Measurements from ENCODE around the gene MKRN2. TPM values are rescaled to one million over a fixed set of nuclear protein-coding genes. Genes with fewer than 3 reads are reported as not detected.

MKRN2 gene
- total RNA-seq, 2 experiments from 2014 or later: 21.9 to 25.7 TPM

DNA sequence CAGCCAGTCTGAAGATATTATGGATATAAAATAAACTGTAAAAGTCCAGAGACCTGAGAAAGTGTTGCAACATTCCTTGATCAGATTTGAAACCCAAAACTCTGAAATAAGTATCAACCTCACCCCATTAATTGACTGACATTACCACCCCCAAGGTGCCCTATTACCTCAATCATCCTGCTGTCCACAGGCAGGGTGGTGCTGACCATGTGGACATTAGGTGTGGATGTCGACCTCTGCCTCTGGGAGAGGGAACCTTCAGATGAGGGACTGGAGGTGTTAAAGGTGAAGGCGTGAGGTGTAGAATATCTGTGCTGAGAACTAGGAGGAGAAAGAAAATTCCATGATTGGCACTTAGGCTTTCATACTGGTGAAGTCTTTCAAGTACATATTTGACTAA, 47.1 kb downstream of the MKRN2 start:
- no peak overlapping the region for H2AFZ ChIP-seq (ENCODE audit: low read length)
- H3K4me3 ChIP-seq (ENCODE audit: low read depth, low read length, poor library complexity, severe bottlenecking): no peak overlapping the region
- no peaks in the 10 kb centered on the region for H3K79me2 ChIP-seq (ENCODE audit: insufficient read depth, low read depth, low read length)
- H3K27ac ChIP-seq (ENCODE audit: low read depth, low read length, poor library complexity, severe bottlenecking): no peak overlapping the region
- intact Hi-C loops (cut with micrococcal nuclease; ENCODE audit: unreplicated experiment): no loop called here
- ChIA-PET POLR2A (no interaction called here), CTCF (ENCODE audit: unreplicated experiment) (no interaction called here)
- H4K20me1 ChIP-seq (ENCODE audit: insufficient read depth, low read length): no peaks in the 10 kb centered on the region
- no peaks in the 10 kb centered on the region for H3K9me2 ChIP-seq (ENCODE audit: insufficient read depth, low read length)
- no peaks in the 10 kb centered on the region for H3K4me1 ChIP-seq (ENCODE audit: insufficient read depth, low read length, poor library complexity, severe bottlenecking)
- no peak overlapping the region for H3K4me2 ChIP-seq (ENCODE audit: low read length)
- no peak for DNase-seq (ENCODE audit: low spot score)
- no TSS peak for BruUV-seq (replicated peaks)
- H3K9me3 ChIP-seq (ENCODE audit: low read length): no peaks in the 10 kb centered on the region
- peaks cover 96% of the 10 kb centered on the region for H3K36me3 ChIP-seq (ENCODE audit: insufficient read depth, low read length)
- TF ChIP-seq, protein P1, sequence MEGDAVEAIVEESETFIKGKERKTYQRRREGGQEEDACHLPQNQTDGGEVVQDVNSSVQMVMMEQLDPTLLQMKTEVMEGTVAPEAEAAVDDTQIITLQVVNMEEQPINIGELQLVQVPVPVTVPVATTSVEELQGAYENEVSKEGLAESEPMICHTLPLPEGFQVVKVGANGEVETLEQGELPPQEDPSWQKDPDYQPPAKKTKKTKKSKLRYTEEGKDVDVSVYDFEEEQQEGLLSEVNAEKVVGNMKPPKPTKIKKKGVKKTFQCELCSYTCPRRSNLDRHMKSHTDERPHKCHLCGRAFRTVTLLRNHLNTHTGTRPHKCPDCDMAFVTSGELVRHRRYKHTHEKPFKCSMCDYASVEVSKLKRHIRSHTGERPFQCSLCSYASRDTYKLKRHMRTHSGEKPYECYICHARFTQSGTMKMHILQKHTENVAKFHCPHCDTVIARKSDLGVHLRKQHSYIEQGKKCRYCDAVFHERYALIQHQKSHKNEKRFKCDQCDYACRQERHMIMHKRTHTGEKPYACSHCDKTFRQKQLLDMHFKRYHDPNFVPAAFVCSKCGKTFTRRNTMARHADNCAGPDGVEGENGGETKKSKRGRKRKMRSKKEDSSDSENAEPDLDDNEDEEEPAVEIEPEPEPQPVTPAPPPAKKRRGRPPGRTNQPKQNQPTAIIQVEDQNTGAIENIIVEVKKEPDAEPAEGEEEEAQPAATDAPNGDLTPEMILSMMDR (conservative IDR thresholded peaks at IDR 0.05; ENCODE audit: low read length): no peak

DNA sequence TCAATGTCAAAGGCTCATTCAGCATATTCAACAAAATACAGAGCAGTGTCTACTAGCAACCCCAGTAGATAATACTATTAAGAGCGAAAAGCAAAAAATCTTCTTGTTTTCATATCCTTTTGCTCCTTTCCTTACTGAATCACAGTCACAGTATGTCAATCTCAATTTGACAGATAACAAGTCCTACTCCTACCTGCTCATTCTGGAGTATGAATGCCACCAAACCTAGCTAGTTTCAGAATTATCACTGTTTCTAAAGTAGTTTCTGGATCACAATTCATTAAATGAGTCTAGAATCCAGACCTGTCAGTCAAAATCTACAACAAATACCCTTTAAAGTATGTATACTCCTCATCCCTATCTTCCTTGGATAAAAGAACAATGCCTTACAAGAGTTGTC, 51.5 kb downstream of the MKRN2 start:
- DNase-seq (ENCODE audit: low spot score): no peak
- Histone ChIP-seq H3K79me2 (ENCODE audit: insufficient read depth, low read depth, low read length) (no peaks in the 10 kb centered on the region; the same call in 1 of the 2 replicates), H3K27ac (ENCODE audit: low read depth, low read length, poor library complexity, severe bottlenecking) (no peak overlapping the region), H3K36me3 (ENCODE audit: insufficient read depth, low read length) (peaks cover 85% of the 10 kb centered on the region), H3K4me2 (ENCODE audit: low read length) (no peak overlapping the region), H3K9me3 (ENCODE audit: low read length) (no peaks in the 10 kb centered on the region), H3K4me1 (ENCODE audit: insufficient read depth, low read length, poor library complexity, severe bottlenecking) (no peaks in the 10 kb centered on the region), H3K4me3 (ENCODE audit: low read depth, low read length, poor library complexity, severe bottlenecking) (no peak overlapping the region), H3K9me2 (ENCODE audit: insufficient read depth, low read length) (no peaks in the 10 kb centered on the region), H4K20me1 (ENCODE audit: insufficient read depth, low read length) (no peaks in the 10 kb centered on the region), H2AFZ (ENCODE audit: low read length) (no peak overlapping the region)
- ChIA-PET POLR2A (no interaction called here), CTCF (ENCODE audit: unreplicated experiment) (no interaction called here)
- intact Hi-C loops (cut with micrococcal nuclease; ENCODE audit: unreplicated experiment): no loop called here
- BruUV-seq (replicated peaks): no TSS peak
- TF ChIP-seq EZH2phosphoT487 (IDR thresholded peaks at IDR 0.05; ENCODE audit: borderline replicate concordance, low read depth, low read length): no peak
- TF ChIP-seq, protein P1 (conservative IDR thresholded peaks at IDR 0.05; ENCODE audit: low read length): no peak

DNA sequence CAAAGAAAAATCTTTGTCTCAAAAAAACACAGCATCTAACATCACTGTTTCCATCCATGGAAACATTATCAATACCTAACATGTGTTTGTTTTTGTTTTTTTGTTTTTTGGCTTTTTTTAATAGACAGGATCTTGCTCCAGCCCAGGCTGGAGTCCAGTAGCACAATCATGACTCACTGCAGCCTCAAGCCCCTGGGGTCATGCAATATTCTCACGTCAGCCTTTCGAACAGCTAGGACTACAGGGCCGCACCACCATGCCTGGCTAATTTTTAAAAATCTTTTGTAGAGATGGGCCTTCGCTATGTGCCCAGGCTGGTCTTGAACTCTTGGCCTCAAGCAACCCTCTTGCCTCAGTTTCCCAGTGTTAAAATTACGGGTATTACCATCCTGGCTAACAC, 54.2 kb downstream of the MKRN2 start:
- Histone ChIP-seq H3K27ac (ENCODE audit: low read depth, low read length, poor library complexity, severe bottlenecking) (no peak overlapping the region), H3K4me2 (ENCODE audit: low read length) (no peak overlapping the region), H3K9me3 (ENCODE audit: low read length) (no peaks in the 10 kb centered on the region), H3K4me3 (ENCODE audit: low read depth, low read length, poor library complexity, severe bottlenecking) (no peak overlapping the region), H3K79me2 (ENCODE audit: insufficient read depth, low read depth, low read length) (no peaks in the 10 kb centered on the region; the same call in 1 of the 2 replicates), H2AFZ (ENCODE audit: low read length) (no peak overlapping the region), H3K4me1 (ENCODE audit: insufficient read depth, low read length, poor library complexity, severe bottlenecking) (no peaks in the 10 kb centered on the region), H4K20me1 (ENCODE audit: insufficient read depth, low read length) (no peaks in the 10 kb centered on the region), H3K9me2 (ENCODE audit: insufficient read depth, low read length) (no peaks in the 10 kb centered on the region), H3K36me3 (ENCODE audit: insufficient read depth, low read length) (peaks cover 83% of the 10 kb centered on the region)
- ChIA-PET POLR2A (interaction anchor here (0.7 to 1.1 kb wide), 3 partner anchors 9 to 13 kb away, joined by 3 to 5 read pairs (median 4); no protein-coding TSS in a partner anchor), CTCF (ENCODE audit: unreplicated experiment) (no interaction called here)
- DNase-seq (ENCODE audit: low spot score): no peak
- no TSS peak for BruUV-seq (replicated peaks)
- intact Hi-C loops (cut with micrococcal nuclease; ENCODE audit: unreplicated experiment): loop anchor here (5.0 kb wide), 1 partner anchor 51 kb away; the partner anchor contains the start of gene RAF1
- no peak for TF ChIP-seq EZH2phosphoT487 (IDR thresholded peaks at IDR 0.05; ENCODE audit: borderline replicate concordance, low read depth, low read length)
